PC-3 (cell line): ENCODE results near the gene KAZN. TPM values are rescaled to one million over a fixed set of nuclear protein-coding genes. Genes with fewer than 3 reads are reported as not detected.

Experiments
- ATAC-seq: fragments of 200-7000 bp; cut with Tn5 transposase; 2 replicates; pipeline ENCODE4 v1.9.1; 2020; ENCODE audit warnings: mild to moderate bottlenecking, moderate library complexity
- BruUV-seq: library from RNA; stranded (reverse); fragments of 400-500 nt; replicated peaks from 2 replicates; lab custom pipeline; 2021; lab: Mats Ljungman, UMichigan
- CTCF ChIA-PET: fragments of 300-600 bp; sonication (Branson Sonifier 250); formaldehyde crosslinking; loops from one replicate; lab custom pipeline; 2022; ENCODE audit warnings: antibody characterized with exemption; lab: Charles Lee
- POLR2A ChIA-PET: fragments of 300-600 bp; sonication (Branson Sonifier 250); formaldehyde crosslinking; loops from one replicate; lab custom pipeline; 2022; ENCODE audit warnings: antibody characterized with exemption; ENCODE audit not compliant: unreplicated experiment; lab: Charles Lee
- DNase-seq: peaks from one replicate; pipeline ENCODE4 v3.0.0-alpha.2; 2015
- H2AFZ ChIP-seq: fragments of 300-600 bp; sonication (generic); 2 replicates; pipeline ENCODE4 v1.6.0; 2016; ENCODE audit warnings: antibody characterized with exemption, low read length
- H3F3A ChIP-seq: fragments of 300-600 bp; sonication (generic); one replicate; pipeline ENCODE4 v1.6.0; 2017; ENCODE audit warnings: antibody characterized with exemption, low read length, control low read depth, mild to moderate bottlenecking; ENCODE audit not compliant: unreplicated experiment
- H3K27ac ChIP-seq: fragments of 300-600 bp; sonication (generic); 2 replicates; pipeline ENCODE4 v1.5.1; 2016; ENCODE audit warnings: mild to moderate bottlenecking, low read length
- H3K27me3 ChIP-seq: fragments of 300-600 bp; sonication (generic); 2 replicates; pipeline ENCODE4 v1.6.1; 2016; ENCODE audit warnings: low read length, mixed read lengths
- H3K36me3 ChIP-seq: fragments of 300-600 bp; sonication (generic); 2 replicates; pipeline ENCODE4 v1.6.1; 2016; ENCODE audit warnings: low read depth, mixed run types, low read length, mixed read lengths
- H3K4me1 ChIP-seq: fragments of 300-600 bp; sonication (generic); 2 replicates; pipeline ENCODE4 v1.5.1; 2016; ENCODE audit warnings: low read length; ENCODE audit not compliant: insufficient read depth
- H3K4me2 ChIP-seq: fragments of 300-600 bp; sonication (generic); 2 replicates; pipeline ENCODE4 v1.6.0; 2016; ENCODE audit warnings: low read length
- H3K4me3 ChIP-seq: fragments of 300-600 bp; sonication (generic); 2 replicates; pipeline ENCODE4 v1.5.1; 2016; ENCODE audit warnings: mild to moderate bottlenecking, low read length, mixed read lengths
- H3K79me2 ChIP-seq: fragments of 300-600 bp; sonication (generic); 2 replicates; pipeline ENCODE4 v1.6.1; 2017; ENCODE audit warnings: low read length, mixed read lengths
- H3K9ac ChIP-seq: fragments of 300-600 bp; sonication (generic); 2 replicates; pipeline ENCODE4 v1.6.0; 2016; ENCODE audit warnings: mild to moderate bottlenecking, low read length
- H3K9me2 ChIP-seq: fragments of 300-600 bp; sonication (generic); replicated peaks from 2 replicates; pipeline ENCODE4 v1.6.1; 2016; ENCODE audit warnings: mixed run types, low read length, mixed read lengths
- H3K9me3 ChIP-seq: fragments of 300-600 bp; sonication (generic); 2 replicates; pipeline ENCODE4 v1.6.1; 2016; ENCODE audit warnings: low read length, mixed read lengths
- H4K20me1 ChIP-seq: fragments of 300-600 bp; sonication (generic); 2 replicates; pipeline ENCODE4 v1.6.1; 2016; ENCODE audit warnings: low read length, mixed read lengths
- EZH2 ChIP-seq: fragments of 300-600 bp; sonication (generic); IDR thresholded peaks from one replicate; pipeline ENCODE4 v1.6.1; 2017; ENCODE audit warnings: antibody characterized with exemption, mild to moderate bottlenecking, low read length; ENCODE audit not compliant: unreplicated experiment
- EZH2phosphoT487 ChIP-seq: fragments of 300-600 bp; sonication (generic); IDR thresholded peaks from 2 replicates; pipeline ENCODE4 v1.6.1; 2018; ENCODE audit warnings: mild to moderate bottlenecking, antibody characterized with exemption, low read length, borderline replicate concordance
- intact Hi-C: fragments of 100-400 bp; cut with micrococcal nuclease; formaldehyde crosslinking; loops from 2 replicates; pipeline ENCODE4 v1.9.0; 2023
- total RNA-seq: library from RNA; depleted of rRNA; stranded (reverse); fragments of >200 nt; gene quantifications from 2 replicates; pipeline ENCODE4 v1.2.3, GENCODE V29; 2014
- TF ChIP-seq, protein P1 (sequence below): fragments of 300-600 bp; sonication (generic); conservative IDR thresholded peaks from 2 replicates; pipeline ENCODE4 v1.5.1; 2017; ENCODE audit warnings: antibody characterized with exemption, low read depth, mild to moderate bottlenecking, low read length

KAZN gene
- total RNA-seq, 1 experiment from 2014 or later = 2.0 TPM

DNA sequence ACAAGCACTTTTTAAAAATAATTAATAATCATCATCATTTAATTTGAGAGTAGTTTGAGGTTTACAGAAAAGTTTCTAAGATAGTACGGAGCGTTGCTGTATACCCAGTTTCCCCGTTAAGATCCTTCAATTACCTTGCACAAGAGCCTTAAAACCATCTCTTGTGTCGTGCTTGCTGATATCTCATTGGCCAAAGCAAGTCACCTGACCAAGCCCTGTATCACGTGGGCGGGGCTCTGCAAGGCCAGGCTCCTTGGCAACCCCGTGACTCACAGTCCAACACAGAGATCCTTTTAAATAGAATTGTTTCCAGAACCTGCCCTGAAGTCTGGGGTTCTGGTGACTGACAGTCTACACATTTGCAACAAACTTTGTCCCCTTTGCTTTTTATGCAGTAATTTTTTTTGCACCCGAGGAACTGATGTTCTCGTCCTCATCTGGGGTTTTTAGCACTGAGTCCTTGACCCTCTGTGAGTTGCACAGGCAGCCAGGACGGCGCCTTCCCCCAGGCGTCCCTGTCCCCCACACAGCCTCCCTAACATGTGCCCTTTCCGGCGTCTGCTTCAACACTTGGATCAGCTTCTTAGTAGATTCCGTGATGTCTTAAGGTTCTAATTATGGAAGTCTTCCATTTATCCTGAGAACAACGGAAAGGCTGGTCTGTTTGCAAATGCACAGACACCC, 371.8 kb downstream of the KAZN start:
- H3K4me1 ChIP-seq = peaks cover 17% of the 10 kb centered on the region
- no peaks in the 10 kb centered on the region for H3K9me3 ChIP-seq
- H3K9ac ChIP-seq = no peak overlapping the region
- no peaks in the 10 kb centered on the region for H3F3A ChIP-seq
- CTCF ChIA-PET = no interaction called here
- no peaks in the 10 kb centered on the region for H3K79me2 ChIP-seq
- BruUV-seq = no TSS peak
- H2AFZ ChIP-seq = no peak overlapping the region
- H3K9me2 ChIP-seq = no peaks in the 10 kb centered on the region
- H4K20me1 ChIP-seq = no peaks in the 10 kb centered on the region
- POLR2A ChIA-PET = no interaction called here
- H3K36me3 ChIP-seq = no peaks in the 10 kb centered on the region
- H3K4me3 ChIP-seq = no peak overlapping the region
- DNase-seq = peak; percentile 70
- H3K27me3 ChIP-seq = no peaks in the 10 kb centered on the region
- peak; percentile 50 for ATAC-seq
- TF ChIP-seq EZH2 = no peak
- TF ChIP-seq EZH2phosphoT487 = no peak
- TF ChIP-seq, protein P1, sequence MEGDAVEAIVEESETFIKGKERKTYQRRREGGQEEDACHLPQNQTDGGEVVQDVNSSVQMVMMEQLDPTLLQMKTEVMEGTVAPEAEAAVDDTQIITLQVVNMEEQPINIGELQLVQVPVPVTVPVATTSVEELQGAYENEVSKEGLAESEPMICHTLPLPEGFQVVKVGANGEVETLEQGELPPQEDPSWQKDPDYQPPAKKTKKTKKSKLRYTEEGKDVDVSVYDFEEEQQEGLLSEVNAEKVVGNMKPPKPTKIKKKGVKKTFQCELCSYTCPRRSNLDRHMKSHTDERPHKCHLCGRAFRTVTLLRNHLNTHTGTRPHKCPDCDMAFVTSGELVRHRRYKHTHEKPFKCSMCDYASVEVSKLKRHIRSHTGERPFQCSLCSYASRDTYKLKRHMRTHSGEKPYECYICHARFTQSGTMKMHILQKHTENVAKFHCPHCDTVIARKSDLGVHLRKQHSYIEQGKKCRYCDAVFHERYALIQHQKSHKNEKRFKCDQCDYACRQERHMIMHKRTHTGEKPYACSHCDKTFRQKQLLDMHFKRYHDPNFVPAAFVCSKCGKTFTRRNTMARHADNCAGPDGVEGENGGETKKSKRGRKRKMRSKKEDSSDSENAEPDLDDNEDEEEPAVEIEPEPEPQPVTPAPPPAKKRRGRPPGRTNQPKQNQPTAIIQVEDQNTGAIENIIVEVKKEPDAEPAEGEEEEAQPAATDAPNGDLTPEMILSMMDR = no peak
- no peak overlapping the region for H3K27ac ChIP-seq
- intact Hi-C loops = no loop called here
- H3K4me2 ChIP-seq = no peak overlapping the region

DNA sequence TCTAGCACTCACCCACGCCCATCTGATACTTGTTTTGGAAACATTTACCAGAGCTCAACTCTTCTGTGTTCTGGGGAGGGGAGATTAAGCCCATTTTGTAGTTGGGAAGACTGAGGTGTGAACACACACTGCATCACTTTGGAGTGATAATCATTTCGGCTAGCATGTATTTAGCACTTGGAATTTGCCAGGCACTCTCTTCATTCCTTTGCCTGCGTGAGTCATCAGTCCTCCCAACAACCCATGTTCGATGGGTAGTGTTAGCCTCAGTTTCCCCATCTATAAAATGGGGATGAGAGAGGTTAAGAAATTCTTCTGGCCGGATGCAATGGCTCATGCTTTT, 372.3 kb downstream of the KAZN start:
- no TSS peak for BruUV-seq
- Histone ChIP-seq H2AFZ (no peak overlapping the region), H3K27ac (no peak overlapping the region), H3K9me2 (no peaks in the 10 kb centered on the region), H3K27me3 (no peaks in the 10 kb centered on the region), H3K79me2 (no peaks in the 10 kb centered on the region), H3F3A (no peaks in the 10 kb centered on the region), H3K4me1 (peaks cover 17% of the 10 kb centered on the region), H3K4me3 (no peak overlapping the region), H3K9ac (no peak overlapping the region), H3K36me3 (no peaks in the 10 kb centered on the region), H4K20me1 (no peaks in the 10 kb centered on the region), H3K9me3 (no peaks in the 10 kb centered on the region), H3K4me2 (no peak overlapping the region)
- intact Hi-C loops = no loop called here
- TF ChIP-seq, protein P1 = no peak
- no peak for TF ChIP-seq EZH2phosphoT487
- TF ChIP-seq EZH2 = no peak
- POLR2A ChIA-PET = no interaction called here
- ATAC-seq (no peak), DNase-seq (no peak)
- CTCF ChIA-PET = no interaction called here

DNA sequence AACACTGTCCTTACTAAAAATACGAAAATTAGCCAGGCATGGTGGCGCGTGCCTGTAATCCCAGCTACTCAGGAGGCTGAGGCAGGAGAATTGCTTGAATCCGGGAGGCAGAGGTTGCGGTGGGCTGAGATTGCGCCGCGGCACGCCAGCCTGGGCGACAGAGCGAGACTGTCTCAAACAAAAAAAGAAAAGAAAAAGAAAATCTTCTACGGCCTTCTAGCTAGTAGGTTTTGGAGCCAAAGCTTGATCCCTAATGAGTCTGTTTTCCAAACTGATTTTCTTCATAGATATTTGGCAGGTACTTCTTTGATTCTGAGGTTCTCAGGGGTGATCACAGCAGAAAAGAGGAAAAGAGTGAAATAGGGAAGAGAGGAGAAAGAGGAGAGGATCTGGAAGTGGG, 372.7 kb downstream of the KAZN start:
- POLR2A ChIA-PET = no interaction called here
- no peak overlapping the region for H3K4me3 ChIP-seq
- H3K9ac ChIP-seq = no peak overlapping the region
- intact Hi-C loops = no loop called here
- no peaks in the 10 kb centered on the region for H3K9me2 ChIP-seq
- H4K20me1 ChIP-seq = no peaks in the 10 kb centered on the region
- H3K4me2 ChIP-seq = no peak overlapping the region
- no TSS peak for BruUV-seq
- ATAC-seq = no peak
- H3K4me1 ChIP-seq = peaks cover 17% of the 10 kb centered on the region
- no peak for DNase-seq
- H3K9me3 ChIP-seq = no peaks in the 10 kb centered on the region
- H3K27me3 ChIP-seq = no peaks in the 10 kb centered on the region
- H3K79me2 ChIP-seq = no peaks in the 10 kb centered on the region
- no peak overlapping the region for H2AFZ ChIP-seq
- CTCF ChIA-PET = no interaction called here
- TF ChIP-seq, protein P1 = no peak
- no peak for TF ChIP-seq EZH2
- no peak for TF ChIP-seq EZH2phosphoT487
- H3F3A ChIP-seq = no peaks in the 10 kb centered on the region
- H3K36me3 ChIP-seq = no peaks in the 10 kb centered on the region
- no peak overlapping the region for H3K27ac ChIP-seq
